Measurements from ENCODE around the gene FH. TPM values are rescaled to one million over a fixed set of nuclear protein-coding genes. Genes with fewer than 3 reads are reported as not detected.
A peak's percentile ranks its signal among the peaks of the same experiment; 100 is the strongest.

FH gene
- total and polyA plus RNA-seq, 2 experiments from 2014 or later = 56.2 to 69.8 TPM

DNA sequence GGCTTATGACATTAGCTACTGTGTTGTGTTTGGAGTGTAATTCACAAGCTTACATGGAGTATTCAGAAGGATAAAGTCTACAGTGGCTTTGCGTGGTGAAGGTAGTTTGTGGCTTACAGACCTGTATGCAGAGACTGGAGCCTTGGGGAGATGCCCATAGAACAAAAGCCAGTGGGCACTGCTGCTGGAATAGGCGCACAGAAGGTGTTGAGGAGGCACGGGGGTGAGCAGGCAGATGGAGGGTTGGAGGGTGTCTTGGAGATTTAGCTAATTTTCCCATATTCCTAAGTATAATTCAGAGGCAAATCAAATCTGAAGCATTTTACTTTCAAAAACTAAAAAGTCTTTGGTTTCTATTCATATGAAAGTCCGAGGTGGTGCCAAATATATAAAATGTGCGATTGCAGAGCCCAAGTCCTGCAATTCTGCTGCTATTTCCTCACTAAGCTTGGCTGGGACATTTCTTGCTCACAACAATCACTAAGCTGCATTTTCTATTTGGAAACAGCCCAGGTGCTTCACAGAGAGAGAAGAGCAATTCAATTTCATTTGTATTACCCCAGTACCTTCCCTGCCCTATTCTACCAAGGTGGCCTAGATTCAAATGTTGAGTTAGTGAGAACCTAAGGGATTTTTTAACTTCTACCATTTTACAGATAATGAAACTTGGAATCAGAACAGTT, 48.5 kb downstream of the FH start:
- Mint-ChIP-seq H3K36me3 (ENCODE audit: low read depth) (no peaks in the 10 kb centered on the region), H3K27me3 (ENCODE audit: insufficient read depth, low read depth, poor library complexity) (peaks cover 4% of the 10 kb centered on the region), H3K27ac (no peak overlapping the region), H3K4me1 (no peaks in the 10 kb centered on the region), H3K4me3 (no peak overlapping the region), H3K9me3 (no peaks in the 10 kb centered on the region)
- H3K9me2 ChIP-seq (ENCODE audit: insufficient read depth) = no peaks in the 10 kb centered on the region
- H2AFZ ChIP-seq = 0 out of 2 replicates have a peak overlapping the region, but pooled peaks have one; percentile 23
- no peaks in the 10 kb centered on the region for H3F3A ChIP-seq (replicated peaks; ENCODE audit: low read depth)
- no peaks in the 10 kb centered on the region for H3K79me2 ChIP-seq (replicated peaks; ENCODE audit: insufficient read depth)
- no peaks in the 10 kb centered on the region for H4K20me1 ChIP-seq (replicated peaks; ENCODE audit: insufficient read depth)
- TF ChIP-seq ZNF331 (CRISPR knock-in tag; IDR thresholded peaks at IDR 0.05; ENCODE audit: low read depth) = no peak
- TF ChIP-seq, protein P1, sequence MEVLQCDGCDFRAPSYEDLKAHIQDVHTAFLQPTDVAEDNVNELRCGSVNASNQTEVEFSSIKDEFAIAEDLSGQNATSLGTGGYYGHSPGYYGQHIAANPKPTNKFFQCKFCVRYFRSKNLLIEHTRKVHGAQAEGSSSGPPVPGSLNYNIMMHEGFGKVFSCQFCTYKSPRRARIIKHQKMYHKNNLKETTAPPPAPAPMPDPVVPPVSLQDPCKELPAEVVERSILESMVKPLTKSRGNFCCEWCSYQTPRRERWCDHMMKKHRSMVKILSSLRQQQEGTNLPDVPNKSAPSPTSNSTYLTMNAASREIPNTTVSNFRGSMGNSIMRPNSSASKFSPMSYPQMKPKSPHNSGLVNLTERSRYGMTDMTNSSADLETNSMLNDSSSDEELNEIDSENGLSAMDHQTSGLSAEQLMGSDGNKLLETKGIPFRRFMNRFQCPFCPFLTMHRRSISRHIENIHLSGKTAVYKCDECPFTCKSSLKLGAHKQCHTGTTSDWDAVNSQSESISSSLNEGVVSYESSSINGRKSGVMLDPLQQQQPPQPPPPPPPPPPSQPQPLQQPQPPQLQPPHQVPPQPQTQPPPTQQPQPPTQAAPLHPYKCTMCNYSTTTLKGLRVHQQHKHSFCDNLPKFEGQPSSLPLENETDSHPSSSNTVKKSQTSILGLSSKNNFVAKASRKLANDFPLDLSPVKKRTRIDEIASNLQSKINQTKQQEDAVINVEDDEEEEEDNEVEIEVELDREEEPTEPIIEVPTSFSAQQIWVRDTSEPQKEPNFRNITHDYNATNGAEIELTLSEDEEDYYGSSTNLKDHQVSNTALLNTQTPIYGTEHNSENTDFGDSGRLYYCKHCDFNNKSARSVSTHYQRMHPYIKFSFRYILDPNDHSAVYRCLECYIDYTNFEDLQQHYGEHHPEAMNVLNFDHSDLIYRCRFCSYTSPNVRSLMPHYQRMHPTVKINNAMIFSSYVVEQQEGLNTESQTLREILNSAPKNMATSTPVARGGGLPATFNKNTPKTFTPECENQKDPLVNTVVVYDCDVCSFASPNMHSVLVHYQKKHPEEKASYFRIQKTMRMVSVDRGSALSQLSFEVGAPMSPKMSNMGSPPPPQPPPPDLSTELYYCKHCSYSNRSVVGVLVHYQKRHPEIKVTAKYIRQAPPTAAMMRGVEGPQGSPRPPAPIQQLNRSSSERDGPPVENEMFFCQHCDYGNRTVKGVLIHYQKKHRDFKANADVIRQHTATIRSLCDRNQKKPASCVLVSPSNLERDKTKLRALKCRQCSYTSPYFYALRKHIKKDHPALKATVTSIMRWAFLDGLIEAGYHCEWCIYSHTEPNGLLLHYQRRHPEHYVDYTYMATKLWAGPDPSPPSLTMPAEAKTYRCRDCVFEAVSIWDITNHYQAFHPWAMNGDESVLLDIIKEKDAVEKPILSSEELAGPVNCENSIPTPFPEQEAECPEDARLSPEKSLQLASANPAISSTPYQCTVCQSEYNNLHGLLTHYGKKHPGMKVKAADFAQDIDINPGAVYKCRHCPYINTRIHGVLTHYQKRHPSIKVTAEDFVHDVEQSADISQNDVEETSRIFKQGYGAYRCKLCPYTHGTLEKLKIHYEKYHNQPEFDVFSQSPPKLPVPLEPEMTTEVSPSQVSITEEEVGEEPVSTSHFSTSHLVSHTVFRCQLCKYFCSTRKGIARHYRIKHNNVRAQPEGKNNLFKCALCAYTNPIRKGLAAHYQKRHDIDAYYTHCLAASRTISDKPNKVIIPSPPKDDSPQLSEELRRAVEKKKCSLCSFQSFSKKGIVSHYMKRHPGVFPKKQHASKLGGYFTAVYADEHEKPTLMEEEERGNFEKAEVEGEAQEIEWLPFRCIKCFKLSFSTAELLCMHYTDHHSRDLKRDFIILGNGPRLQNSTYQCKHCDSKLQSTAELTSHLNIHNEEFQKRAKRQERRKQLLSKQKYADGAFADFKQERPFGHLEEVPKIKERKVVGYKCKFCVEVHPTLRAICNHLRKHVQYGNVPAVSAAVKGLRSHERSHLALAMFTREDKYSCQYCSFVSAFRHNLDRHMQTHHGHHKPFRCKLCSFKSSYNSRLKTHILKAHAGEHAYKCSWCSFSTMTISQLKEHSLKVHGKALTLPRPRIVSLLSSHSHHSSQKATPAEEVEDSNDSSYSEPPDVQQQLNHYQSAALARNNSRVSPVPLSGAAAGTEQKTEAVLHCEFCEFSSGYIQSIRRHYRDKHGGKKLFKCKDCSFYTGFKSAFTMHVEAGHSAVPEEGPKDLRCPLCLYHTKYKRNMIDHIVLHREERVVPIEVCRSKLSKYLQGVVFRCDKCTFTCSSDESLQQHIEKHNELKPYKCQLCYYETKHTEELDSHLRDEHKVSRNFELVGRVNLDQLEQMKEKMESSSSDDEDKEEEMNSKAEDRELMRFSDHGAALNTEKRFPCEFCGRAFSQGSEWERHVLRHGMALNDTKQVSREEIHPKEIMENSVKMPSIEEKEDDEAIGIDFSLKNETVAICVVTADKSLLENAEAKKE (CRISPR knock-in tag; IDR thresholded peaks at IDR 0.05) = no peak
- no peak for TF ChIP-seq NANOG (IDR thresholded peaks at IDR 0.05; ENCODE audit: borderline replicate concordance)
- TF ChIP-seq, protein P2, sequence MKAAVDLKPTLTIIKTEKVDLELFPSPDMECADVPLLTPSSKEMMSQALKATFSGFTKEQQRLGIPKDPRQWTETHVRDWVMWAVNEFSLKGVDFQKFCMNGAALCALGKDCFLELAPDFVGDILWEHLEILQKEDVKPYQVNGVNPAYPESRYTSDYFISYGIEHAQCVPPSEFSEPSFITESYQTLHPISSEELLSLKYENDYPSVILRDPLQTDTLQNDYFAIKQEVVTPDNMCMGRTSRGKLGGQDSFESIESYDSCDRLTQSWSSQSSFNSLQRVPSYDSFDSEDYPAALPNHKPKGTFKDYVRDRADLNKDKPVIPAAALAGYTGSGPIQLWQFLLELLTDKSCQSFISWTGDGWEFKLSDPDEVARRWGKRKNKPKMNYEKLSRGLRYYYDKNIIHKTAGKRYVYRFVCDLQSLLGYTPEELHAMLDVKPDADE (IDR thresholded peaks at IDR 0.05) = no peak
- TF ChIP-seq EZH2 (IDR thresholded peaks at IDR 0.05; ENCODE audit: low read depth, unreplicated experiment) = no peak
- TF ChIP-seq ZNF114 (CRISPR knock-in tag; IDR thresholded peaks at IDR 0.05) = no peak
- TF ChIP-seq POLR2AphosphoS5 (IDR thresholded peaks at IDR 0.05; ENCODE audit: low read depth) = no peak
- H3K4me3 ChIP-seq = no peak overlapping the region
- no peaks in the 10 kb centered on the region for H3K4me1 ChIP-seq (ENCODE audit: insufficient read depth)
- H3K27ac ChIP-seq (ENCODE audit: low read depth) = no peak overlapping the region
- ATAC-seq (no peak), DNase-seq (ENCODE audit: low spot score) (no peak)
- no peak overlapping the region for H3K4me2 ChIP-seq
- H3K27me3 ChIP-seq (ENCODE audit: insufficient read depth) = no peaks in the 10 kb centered on the region
- H3K36me3 ChIP-seq (ENCODE audit: insufficient read depth) = no peaks in the 10 kb centered on the region
